DMS114 treated with DMSO at 0.1 percent for 48 hours (cell line): Measurements from ENCODE around the gene MTHFR.

Experiments
- DNase-seq: peaks from one replicate; lab custom pipeline; 2025; ENCODE audit not compliant: unreplicated experiment; lab: John Stamatoyannopoulos, UW

MTHFR gene

DNA sequence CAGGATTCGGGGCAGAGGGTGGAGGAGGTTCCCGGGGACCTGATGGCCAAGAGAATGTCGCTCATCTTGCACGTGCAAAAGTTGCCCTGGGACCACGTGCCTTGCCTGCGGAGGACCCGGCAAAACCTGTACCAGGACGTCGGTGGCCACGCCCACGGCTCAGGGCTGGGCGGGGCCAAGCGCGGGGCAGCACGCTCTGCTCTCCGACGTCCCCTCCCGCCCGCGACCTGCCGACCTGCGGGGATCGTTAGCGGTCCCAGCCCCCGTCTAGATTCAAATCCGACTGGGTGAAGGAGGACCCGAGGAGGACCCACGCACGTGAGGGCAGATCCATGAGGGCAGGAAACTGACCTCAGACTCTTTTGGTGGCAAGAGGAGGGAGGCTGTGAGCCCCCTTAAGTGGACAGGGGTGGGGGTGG is 43.8 kb downstream of the MTHFR start, which contains the start of gene C1orf167:
Gene C1orf167, plus strand, starts transcription at position 206 of the 419 bp plus-strand sequence. CDS start 2,208 bp downstream, outside the sequence.
- DNase-seq = no peak

DNA sequence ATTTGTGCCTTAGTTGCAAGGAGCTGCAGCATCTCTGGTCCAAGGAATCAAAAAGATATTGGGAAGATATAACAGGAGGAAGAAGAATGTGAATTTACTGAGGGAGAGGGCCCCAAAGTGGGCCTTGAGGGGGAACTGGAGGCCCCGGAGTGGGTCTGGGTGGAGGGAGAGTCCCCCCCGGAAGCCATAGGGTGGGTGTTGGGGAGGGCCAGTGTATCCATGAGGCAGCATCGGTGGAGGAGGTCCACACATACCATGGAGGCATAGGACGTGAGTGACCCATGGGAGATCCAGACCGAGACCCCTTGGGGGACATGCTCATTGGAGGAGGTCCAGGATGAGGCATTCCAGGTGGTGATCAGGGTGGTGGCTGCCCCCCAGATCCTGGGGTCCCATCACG is 44.5 kb downstream of the MTHFR start:
- no peak for DNase-seq

DNA sequence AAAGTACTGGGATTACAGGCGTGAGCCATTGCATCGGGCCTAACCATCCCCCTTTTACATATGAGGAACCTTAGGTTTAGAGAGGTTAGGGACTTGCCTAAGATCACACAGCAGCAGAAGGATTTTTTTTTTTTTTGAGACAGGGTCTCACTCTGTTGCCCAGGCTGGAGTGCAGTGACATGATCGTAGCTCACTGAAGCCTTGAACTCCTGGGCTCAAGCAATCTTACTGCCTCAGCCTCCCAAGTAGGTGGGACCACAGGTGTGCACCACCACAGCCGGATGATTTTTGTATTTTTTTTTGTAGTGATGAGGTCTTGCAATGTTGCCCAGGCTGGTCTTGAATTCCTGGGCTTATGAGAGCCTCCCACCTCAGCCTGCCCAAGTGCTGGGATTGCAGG is 46.0 kb downstream of the MTHFR start:
- no peak for DNase-seq

DNA sequence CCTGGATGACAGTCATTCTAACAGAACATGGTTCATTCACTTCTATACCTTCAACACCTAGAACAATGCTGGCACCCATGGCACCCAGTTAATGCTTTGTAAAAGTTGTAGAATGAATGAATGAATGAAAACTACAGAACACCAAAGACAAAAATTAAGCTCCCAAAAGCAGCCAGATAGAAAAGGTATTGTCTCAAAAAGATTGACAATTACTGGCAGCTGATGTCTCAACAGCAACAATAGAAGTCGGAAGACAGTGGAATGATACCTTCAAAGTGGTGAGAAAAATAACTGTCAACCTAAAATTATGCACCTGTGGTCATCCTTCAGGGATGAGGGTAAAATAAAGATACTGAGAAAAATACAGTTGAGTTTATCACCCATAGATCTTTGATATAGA is 48.7 kb downstream of the MTHFR start:
- no peak for DNase-seq

DNA sequence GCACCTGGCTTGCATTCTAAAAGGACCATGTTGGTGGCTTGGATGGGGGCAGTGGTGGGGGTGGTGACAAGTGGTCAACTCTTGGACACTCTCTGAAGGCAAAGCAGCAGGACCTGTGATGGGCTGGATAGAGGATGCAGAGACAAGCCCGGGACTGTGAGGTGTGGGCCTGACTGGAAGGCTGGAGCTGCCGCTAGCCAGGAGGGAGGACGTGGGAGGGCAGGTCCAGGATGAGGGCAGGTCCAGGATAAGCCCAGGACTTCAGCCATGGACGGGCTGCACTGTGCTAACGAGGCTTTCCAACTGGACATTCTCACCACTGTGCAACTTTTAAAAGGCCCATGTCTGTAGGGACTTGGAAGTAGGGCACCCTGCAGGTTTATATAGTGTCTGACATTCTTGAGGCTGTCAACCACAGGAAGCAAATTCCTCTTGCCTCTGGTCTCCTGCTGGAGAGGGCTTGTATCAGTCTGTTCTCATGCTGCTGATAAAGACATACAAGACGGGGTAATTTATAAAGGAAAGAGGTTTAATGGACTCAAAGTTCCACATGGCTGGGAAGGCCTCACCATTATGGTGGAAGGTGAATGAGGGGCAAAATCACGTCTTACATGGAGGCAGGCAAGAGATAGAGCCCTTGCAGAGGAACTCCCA is 52.1 kb downstream of the MTHFR start:
- no peak for DNase-seq

DNA sequence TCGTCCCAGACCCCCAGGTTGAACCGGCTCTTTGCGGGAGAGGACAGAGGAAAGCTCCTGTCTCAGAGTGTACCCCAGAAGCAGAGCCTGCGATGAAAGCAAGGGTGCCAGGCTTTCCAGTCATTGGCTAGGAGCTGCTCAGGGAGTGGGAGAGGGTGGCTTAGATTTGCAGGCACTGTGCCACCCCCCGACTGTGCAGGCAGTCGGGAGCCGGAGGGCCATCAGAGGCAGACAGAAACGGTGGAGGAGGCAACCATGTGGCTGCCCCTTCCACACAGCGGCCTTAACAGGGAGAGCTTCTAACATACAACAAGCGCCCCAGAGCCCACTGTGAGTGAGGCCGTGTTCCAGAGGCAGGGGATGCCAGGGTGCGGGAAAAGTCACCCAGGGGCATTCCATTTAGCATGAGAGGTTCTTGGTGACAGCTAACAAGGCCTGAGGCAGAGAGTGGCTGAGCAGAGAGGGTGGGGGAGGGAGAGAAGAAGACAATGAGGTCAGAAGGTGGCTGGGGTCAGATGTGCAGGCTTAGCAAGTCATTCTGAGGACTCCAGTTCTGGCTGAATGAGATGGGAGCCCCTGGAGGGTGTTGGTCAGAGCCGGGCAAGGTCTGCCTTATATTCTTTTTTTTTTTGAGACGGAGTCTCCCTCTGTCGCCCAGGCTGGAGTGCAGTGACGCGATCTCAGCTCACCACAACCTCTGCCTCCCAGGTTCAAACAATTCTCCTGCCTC is 53.2 kb downstream of the MTHFR start:
- no peak for DNase-seq

DNA sequence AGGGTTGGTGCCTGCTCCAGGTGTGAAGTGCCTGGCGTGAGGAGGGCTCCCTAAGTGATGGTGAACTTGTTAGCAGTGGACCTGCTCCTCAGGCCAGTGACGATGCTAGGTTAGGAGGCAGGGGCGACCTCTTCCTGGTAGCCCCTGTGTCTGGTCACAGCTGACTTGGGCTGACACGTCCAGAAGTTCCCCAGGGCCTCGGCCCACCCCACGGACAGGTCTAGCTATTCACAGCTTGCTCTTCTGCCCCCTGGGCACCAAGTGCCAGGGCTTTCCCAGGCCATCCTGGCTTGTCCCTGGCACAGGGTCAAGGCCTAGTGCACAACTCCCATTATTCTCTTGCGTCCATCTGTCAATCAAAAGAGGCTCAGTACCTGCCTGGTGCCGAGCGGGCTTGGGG is 54.7 kb downstream of the MTHFR start:
- no peak for DNase-seq

DNA sequence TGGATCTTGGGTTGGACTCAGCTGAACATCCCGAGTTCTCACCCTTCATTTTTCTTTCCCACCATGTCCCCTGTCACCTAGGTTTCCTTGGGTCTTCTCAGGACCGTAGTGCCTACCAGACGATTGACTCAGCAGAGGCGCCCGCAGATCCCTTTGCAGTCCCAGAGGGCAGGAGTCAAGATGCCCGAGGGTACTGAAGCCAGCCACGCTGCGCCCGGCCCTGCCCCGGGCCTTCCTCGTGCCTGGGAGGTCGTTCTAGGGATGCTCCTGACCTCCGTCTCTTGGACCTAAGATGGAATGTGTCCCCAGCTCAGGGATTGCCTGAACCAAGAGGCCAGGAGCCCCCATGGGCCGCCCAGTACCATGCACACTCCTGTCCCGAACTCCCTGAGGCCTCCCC is 55.8 kb downstream of the MTHFR start:
- DNase-seq = no peak

DNA sequence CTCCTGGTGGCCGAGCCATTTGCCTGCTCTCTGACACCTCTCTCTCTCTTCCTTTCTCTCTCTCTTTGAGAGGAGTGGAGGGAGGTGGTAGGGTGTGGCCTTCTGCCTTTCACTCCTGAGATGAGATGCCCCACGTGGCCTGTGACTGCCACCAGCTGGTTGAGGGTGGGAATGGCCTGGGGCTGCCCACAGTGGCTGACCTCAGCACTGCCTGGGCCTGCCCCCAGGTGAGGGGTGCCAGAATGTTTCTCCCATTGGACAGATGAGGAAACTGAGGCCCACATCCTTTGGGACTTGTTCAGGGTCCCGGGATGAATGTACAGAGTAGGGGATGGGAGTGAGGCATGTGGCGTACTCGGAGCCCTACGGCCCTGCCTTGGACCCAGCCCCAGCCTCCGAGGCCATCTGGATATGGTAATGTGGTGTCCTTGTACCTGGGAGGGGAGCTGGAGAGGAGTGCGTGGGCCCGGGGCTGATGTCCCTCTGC is 56.5 kb downstream of the MTHFR start:
- no peak for DNase-seq

DNA sequence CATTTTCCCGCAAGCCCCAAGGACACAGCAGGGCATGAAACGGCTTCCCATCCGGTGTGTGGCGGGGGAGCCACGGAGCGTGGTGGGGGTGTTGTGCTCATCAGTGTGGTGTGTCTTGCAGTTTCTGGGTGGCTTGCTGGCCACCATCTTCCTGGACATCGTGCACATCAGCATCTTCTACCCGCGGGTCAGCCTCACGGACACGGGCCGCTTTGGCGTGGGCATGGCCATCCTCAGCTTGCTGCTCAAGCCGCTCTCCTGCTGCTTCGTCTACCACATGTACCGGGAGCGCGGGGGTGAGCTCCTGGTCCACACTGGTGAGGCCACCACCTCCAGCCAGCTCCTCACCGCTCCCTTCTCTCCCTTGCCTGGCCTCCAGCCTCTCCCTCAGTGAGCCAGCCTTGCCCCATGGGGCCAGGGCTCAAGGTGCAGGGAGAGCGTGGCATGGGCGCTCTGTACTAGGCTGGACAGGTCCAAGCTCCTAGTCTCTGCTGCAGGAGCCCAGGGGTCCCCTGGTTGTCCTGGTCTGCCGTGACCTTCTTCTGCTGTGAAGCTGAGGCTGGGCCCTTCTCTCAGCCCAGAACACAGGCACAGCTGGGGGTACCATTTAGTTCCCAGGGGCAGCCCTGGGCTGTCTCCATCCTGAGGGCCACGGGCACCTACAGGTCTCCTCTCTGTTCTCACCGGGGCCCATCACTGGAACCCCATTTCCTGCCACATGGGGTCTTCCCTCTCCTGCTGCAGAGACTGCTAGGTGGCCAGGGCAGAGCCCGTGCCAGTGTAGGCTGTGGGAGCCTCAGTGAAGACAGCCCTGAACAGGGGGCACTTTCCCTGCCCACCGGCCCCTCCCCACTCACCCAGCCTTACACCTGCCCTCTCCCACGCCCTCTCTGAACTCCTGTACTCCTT is 57.2 kb downstream of the MTHFR start:
- no peak for DNase-seq

DNA sequence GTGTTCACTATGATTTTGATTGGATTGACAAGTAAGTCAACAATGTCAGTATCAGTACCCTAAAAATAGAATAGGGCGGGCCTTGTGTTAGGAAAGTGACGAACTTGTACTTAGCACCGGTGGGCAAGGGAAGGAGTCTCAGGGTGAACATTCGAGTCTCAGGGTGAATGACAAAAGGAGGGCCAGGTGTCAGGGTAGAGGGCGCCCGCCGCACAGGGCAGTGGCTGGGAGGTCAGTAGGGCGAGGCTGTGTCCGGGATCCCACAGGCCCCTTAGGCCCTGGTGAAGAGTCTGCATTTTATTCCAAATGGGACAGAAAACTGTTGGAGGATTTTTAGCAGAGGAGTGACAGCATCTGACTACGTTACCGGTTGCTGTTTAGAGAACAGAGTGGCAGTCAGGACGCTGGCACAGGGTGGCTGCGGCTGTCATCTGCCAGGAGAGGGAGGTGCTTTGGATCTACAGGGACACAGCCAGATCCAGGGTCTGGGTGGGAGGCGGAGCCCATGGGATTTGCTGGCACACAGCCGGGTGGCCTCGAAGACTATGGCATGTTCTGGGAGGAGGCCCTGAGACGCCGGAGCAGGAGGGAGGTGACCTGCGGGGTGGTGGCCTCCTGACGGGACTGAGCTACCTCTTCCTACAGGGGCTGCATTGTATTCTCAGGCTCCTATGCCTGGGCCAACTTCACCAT is 58.8 kb downstream of the MTHFR start:
- no peak for DNase-seq

DNA sequence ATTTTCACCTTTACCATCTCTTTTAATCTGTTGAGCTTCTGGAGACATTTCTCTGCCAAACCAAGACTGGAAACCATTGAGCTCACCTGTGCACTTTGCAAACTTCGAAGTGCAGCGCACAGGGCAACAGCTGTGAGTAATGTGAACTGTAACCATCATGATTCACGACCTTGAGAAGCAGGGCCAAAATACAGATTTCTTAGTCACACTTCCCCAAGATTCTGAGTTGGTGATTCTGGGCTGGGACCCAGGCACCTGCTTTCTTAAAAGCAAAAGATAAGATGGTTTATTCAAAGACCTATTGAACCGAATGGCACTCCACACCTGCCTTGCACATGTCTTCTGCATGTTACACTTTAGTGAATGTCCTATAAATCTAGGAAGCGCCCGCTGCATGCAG is 59.7 kb downstream of the MTHFR start:
- DNase-seq = no peak

DNA sequence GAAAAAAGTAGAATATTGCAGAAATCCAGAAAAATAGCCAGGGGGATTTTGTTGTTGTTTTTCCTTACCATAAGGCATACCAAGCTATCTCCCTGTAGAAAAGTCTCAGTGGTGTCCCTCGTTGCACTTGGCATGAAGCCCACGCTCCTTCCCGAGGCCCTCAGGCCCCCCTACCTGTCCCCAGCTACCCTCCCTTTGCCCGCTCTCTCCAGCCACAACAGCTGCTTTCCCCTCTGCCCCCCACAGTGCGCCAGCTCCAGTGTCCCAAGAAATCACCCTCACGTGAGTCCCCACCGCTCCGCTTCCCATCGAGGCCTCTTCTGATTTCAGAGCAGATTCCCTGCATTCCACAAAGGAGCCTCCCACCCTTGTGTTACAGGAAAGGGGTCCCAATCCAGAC is 61.5 kb downstream of the MTHFR start:
- DNase-seq = no peak

DNA sequence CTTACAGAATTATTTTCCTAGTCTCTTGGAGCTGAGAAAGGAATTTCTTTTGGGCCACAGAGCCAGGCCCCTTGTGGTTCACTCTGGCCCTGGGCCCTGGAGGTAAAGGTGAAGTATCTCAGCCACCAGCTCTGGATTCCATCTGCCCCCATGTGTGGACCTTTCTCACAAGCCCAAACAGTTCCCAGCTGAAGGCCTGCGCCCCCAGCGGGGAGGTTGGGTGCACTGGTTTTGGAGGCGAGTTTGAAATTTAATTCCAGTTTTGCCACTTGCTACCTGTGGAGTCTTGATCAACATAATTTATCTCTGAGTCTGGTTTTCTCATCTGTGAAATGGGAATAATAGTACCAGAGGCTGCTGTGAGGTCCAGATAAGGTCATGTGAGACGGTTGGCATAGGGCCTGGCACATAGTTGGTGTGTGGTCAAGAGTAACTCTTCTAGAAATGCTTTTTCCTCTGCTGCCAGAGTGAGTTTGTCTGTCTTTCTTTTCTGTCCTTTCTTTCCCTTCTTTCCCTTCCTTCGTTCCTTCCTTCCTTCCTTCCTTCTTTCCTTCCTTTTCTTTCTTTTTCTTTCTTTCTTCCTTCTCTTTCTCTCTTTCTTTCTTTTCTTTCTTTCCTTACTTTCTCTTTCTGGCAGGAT is 63.7 kb downstream of the MTHFR start:
- no peak for DNase-seq

DNA sequence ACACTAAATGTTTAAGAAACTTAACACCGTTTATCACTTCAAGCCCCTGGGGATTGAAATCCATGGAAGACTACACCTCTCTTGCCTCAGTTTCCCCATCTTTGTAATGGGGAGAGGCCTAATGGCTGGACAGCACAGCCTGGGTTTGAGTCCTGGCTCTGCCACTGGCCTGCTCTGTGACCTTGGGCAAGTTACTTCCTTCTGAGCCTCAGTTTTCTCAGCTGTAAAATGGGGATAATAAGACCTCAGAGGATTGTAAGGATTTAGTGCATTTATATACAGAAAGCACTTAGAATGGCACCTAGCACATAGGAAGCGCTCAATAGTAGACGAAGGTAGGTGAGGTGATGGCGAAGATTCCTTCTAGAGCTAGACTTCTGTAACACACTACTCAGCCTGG is 64.3 kb downstream of the MTHFR start:
- no peak for DNase-seq

DNA sequence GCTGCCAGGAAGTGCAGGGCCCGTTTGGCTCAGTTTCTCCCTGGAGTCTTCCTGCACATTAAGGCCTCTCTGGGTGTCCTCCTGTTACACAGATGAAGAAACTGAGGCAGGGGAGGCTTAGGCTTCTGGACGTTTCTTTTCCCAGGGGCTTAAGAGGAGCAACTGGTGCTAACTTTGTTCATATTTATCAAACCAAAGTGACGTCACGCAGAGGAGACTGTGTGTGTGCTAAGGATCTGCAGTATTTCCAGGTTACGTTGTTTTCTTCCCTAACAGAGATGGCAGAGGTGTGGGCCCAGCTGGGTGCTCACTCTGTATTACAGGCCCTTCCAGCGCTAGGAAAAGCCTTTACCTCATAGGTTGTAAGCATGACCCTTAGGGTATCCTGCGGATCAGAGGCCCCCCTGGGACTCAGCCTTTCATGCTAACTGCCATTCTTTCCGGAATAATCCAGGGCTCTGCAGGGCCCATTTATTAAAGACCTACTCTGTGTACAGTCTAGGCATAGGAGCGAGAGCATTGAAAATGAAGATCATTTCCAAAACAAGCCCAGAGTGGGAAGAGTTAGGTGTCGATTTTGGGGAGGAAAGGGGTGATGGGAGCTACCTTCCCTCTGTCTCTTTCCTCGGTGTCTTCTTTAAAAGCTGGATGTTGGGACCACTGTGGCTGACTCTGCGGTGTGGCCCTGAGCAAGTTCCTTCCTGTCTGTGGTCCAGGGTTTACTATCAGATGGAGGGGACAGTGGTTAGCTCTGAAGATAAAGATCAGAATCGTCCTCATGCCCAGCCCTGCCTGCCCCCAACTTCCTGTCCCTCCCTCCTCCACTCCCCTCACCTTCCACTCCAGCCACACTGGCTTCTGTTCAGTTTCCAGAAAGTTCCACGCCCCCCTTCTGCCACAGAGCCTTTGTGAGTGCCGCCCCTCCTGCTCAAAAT is 65.2 kb downstream of the MTHFR start:
- DNase-seq = no peak

DNA sequence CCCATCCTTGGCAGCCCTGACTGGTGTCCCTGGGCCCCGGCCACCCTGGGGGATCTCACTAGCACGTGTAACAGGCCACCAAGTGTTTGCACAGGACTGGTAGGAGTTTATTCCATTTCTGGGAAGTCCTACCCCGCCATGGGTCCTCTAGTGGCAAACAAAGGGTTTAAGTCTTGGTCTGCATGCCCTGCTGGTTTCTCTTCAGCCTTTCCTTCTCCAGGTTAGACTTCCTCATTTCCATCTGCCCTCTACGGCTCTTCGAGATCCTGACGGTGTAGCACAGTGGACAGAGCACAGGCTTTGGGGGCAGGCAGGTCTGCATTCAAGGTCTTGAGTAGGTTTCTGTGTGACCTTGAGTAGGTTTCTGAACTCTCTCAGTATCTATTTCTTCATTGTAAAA is 67.0 kb downstream of the MTHFR start:
- DNase-seq = no peak

DNA sequence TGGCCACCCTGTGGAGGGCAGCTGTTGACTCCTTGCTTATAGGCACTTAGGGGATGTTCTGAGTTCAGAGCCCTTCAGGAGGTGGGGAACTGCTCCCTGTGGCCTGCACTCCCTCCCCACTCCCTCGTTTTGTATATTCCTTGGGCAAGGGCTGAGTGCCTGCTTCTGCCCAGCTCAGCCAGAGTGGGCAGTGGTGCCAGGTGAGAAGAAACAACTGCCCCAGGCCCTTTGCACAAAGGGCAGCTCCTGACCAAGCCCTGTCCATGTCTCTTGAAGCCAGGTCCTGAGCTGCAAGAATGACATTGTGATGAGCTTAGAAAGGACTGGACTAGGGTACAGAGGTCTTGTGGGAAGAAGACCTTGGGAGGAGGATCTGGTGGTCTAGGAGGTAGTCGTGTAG is 67.7 kb downstream of the MTHFR start:
- DNase-seq = no peak
